HG03520 (cell line): ENCODE results near the gene HDHD5.

Experiments used
- ATAC-seq: cut with Tn5 transposase; IDR thresholded peaks from one replicate; pipeline ENCODE4 v1.9.1; 2021; ENCODE audit warnings: mild to moderate bottlenecking, moderate library complexity; ENCODE audit not compliant: unreplicated experiment

HDHD5 gene

GRCh38 chr22:17120711-17121232 lies 38.3 kb downstream of the HDHD5 start:
- no peak for ATAC-seq

- ATAC-seq: no peak
These were observed 38.8 kb downstream of the HDHD5 start for GRCh38 chr22:17120281-17120680.

DNA sequence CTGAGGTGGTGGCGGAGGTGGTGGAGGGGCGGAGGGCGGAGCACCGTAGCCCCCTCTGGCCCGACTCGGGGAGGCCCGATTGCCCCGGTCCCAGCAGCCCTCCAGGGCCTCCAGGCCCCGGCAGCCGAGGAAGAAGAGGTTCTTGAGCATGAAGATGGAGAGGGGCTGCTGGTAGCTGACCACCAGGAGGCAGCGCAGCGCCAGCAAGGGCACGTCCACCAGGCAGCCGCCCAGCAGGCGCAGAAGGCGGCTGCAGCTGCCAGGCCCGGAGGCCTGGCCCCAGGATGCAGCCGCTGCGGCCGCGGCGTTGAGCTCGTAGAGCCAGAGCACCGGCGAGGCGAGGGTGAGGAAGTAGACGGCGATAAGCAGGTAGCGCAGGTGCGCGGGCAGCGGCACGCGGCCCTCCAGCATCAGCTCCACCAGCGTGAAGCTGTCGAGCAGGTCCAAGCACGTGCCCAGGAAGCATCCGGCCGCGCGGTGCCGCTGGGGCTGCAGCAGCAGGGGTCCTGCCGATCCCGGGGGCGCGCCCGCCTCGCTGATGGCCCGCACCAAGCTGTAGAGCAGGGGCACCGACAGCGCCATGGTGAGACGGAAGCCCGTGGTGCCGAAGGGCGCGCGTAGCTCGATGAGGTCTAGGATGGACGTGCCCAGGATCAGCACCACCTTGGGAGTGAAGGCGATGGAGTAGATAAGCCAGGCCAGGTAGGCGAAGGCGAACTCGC lies 39.4 kb downstream of the HDHD5 start:
- ATAC-seq: no peak

DNA sequence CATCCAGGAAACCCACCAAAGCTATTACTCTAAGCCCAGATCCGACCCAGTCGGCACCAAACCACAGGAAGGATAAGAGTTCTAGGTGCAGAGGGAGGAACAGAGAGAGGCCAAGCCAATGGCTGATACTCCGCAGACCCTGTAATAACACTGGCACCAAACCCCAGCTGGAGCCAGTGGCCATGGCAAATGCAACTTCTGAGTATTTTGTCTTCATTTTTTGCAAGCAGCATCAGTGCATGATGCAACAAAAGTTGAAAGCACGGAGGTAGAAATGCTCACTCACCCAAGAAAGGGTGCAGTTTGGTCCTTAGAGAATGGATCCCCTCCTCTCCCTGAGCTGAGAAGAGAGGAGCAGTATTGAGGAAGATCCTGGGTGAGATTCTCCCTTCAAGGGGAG lies 40.7 kb downstream of the HDHD5 start:
- no peak for ATAC-seq

- ATAC-seq: no peak
These were observed 41.2 kb downstream of the HDHD5 start for GRCh38 chr22:17117890-17118289.

DNA sequence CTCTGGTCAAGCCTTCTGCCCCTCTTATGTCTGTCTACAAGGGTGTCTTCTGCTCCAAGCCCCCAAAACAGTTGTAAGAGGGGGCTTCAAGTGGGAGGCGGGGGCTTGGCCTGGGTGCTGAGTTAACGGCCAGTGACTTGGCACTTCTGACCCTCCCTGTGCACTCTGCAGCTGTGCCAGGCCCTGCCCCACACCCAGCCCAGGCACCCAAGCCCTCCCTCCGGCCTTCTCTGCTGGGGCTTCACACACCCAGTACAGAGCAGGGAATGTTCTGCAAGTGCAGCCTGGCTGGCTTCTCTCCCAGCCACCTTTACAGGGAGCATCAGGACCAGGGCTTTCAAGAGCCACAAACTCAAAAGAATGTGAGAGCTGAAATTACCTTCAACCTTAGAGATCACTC lies 41.7 kb downstream of the HDHD5 start:
- ATAC-seq: no peak

GRCh38 chr22:17116572-17117330 lies 42.3 kb downstream of the HDHD5 start:
- no peak for ATAC-seq

- no peak for ATAC-seq
These were observed 43.0 kb downstream of the HDHD5 start for GRCh38 chr22:17115945-17116565.

DNA sequence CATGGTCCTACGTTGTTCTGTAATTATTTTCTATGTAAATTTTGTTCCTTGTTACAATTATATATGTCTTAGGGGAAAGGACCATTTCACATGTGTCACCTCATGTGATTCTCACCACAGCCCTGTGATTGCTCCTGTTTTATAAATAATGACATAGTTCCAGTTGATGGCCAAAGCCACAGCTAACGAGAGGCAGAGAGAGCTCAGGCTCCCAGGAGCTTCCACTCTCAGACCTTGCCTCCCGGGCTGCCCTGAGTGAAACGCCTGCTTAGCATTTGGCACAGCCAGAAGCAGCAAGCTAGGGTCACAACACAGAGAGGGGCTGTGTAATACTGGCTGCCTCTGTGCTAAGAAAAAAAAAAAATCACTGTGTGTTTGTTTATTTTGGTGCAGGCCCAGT lies 43.8 kb downstream of the HDHD5 start:
- no peak for ATAC-seq

DNA sequence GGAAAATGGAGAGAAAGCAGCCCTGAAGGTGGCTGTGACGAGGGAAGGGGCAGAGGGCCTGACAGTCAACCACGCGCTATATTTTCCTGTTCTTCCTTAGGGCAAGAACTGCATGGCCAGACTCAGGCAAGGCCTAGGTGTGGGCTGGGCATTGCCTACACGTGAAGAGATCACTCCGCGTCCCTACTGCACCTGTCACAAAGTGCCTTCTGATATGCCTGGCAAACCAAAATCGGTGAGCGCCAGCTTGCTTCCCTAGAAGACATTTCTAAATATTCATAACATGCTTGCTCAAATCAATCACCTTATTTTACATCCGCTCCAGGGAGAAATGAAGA lies 44.2 kb downstream of the HDHD5 start:
- ATAC-seq: no peak

DNA sequence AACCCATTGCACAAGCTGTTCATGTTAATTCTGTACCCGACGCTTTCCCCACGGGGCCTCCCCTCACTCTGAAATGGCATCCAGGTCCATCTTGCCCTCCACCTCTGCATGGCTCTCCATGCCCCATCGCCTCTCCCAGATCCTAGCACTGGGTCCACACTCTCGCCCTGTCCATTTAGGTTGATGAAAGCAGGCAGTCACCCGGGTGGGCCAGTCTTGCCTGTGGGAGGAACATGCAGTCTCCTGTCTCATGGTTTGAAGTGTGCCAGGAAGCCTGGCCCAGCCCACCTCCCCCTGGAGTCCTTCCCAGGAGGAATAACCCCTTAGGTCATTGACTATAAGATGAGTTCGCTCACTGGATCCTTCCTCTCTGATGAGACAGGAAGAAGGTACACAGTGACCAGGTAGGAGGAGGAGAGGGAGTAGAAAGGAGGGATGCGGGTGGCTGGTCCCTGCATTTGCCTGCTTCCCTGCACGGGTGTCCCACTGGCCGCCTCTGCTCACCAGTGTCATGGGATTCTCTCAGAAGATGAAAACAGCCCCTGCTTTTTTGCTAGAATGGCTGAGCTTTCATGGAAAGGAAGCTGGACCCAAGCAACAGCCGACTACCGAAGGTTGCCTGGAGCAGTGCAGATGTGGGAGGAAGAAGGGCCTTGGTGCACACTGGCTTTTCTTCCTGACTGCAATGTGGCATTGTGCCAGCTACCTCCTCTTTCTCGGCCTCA lies 44.7 kb downstream of the HDHD5 start:
- no peak for ATAC-seq

GRCh38 chr22:17113600-17113999 lies 45.5 kb downstream of the HDHD5 start:
- no peak for ATAC-seq

- ATAC-seq: no peak
These were observed 46.5 kb downstream of the HDHD5 start for GRCh38 chr22:17112491-17113042.

DNA sequence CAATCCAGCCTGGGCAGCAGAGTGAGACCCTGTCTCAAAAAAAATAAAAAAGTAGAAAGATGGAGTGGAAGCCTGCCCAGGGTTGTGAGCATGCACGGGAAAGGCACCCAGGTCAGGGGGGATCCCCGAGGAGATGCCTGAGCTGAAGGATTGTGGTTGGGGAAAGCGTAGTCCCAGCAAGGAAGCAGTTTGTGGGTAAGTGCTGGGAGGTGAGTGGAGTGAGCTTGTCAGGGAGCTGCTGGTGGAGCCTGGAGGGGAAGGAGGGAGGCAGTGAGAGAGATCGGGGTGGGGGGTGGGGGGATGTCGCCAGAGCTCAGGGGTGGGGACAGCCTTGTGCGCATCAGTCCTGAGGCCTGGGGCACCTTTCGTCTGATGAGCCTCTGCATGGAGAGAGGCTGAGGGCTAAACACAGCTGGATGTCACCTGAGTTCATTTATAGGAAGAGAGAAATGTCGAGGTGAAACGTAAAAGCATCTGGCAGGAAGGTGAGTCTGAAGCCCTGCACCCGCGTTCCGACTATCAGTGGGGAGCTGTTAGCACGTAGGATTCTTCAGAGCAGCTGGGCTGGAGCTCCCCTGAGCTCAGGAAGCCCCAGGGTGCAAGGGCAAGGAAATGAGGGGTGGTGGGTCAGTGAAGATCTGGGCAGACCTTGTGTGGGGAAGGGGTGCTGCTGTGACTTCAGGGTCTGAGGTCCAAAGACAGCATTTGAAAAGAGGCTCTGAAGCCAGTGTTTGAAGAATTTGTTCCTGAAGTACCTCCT lies 48.1 kb downstream of the HDHD5 start:
- no peak for ATAC-seq

DNA sequence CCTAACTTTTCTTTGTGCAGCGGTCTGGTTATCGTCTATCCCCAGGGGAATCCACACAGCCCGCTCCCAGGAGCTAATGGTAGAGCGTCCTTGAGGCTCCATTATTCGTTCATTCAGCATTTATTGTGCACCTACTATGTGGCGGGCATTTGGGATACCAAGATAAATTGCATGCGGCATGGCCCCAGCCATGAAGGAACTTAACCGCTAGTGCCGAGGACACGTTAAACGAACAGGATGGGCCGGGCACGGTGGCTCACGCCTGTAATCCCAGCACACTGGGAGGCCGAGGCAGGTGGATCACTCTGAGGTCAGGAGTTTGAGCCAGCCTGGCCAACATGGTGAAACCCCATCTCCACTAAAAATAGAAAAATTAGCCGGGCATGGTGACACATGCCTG lies 49.1 kb downstream of the HDHD5 start:
- no peak for ATAC-seq

DNA sequence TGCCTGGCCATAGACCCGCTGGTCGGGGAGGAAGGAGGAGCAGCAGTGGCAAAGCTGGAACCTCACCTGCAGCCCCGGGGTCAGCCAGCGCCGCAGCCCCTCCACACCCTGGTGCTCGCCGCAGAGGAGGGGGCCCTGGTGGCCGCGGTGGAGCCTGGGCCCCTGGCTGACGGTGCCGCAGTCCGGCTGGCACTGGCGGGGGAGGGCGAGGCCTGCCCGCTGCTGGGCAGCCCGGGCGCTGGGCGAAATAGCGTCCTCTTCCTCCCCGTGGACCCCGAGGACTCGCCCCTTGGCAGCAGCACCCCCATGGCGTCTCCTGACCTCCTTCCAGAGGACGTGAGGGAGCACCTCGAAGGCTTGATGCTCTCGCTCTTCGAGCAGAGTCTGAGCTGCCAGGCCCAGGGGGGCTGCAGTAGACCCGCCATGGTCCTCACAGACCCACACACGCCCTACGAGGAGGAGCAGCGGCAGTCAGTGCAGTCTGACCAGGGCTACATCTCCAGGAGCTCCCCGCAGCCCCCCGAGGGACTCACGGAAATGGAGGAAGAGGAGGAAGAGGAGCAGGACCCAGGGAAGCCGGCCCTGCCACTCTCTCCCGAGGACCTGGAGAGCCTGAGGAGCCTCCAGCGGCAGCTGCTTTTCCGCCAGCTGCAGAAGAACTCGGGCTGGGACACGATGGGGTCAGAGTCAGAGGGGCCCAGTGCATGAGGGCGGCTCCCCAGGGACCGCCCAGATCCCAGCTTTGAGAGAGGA lies 49.8 kb downstream of the HDHD5 start:
- ATAC-seq: no peak

DNA sequence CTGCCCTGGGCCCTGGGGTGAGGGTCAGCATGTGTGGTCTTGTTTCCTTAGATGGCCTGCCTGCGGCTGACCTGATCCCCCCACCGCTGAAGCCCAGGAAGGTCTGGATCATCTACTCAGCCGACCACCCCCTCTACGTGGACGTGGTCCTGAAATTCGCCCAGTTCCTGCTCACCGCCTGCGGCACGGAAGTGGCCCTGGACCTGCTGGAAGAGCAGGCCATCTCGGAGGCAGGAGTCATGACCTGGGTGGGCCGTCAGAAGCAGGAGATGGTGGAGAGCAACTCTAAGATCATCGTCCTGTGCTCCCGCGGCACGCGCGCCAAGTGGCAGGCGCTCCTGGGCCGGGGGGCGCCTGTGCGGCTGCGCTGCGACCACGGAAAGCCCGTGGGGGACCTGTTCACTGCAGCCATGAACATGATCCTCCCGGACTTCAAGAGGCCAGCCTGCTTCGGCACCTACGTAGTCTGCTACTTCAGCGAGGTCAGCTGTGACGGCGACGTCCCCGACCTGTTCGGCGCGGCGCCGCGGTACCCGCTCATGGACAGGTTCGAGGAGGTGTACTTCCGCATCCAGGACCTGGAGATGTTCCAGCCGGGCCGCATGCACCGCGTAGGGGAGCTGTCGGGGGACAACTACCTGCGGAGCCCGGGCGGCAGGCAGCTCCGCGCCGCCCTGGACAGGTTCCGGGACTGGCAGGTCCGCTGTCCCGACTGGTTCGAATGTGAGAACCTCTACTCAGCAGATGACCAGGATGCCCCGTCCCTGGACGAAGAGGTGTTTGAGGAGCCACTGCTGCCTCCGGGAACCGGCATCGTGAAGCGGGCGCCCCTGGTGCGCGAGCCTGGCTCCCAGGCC lies 50.6 kb downstream of the HDHD5 start:
- ATAC-seq: no peak

GRCh38 chr22:17107547-17107810 lies 51.6 kb downstream of the HDHD5 start:
- no peak for ATAC-seq
